K562 (cell line): ENCODE data around the gene MAD1L1. TPM values are rescaled to one million over a fixed set of nuclear protein-coding genes. Genes with fewer than 3 reads are reported as not detected.
A peak's percentile ranks its signal among the peaks of the same experiment; 100 is the strongest.

Experiments
- ATAC-seq: fragments of 200-7000 bp; cut with Tn5 transposase; 3 replicates; pipeline ENCODE4 v1.9.1; 2020; ENCODE audit warnings: moderate library complexity
- BruUV-seq: library from RNA; stranded (reverse); fragments of 400-500 nt; replicated peaks from 2 replicates; lab custom pipeline; 2021; lab: Mats Ljungman, UMichigan
- CTCF ChIA-PET: fragments of 300-600 bp; formaldehyde crosslinking; extraction: SDS; loops from one replicate; lab custom pipeline; 2021; ENCODE audit warnings: low intra/inter-chr PET ratio; lab: Yijun Ruan, JAX
- POLR2A ChIA-PET: fragments of 300-600, 350-650 bp; sonication (Branson Sonifier 250); formaldehyde crosslinking; extraction: SDS; loops from one replicate; lab custom pipeline; 2021; ENCODE audit warnings: antibody characterized with exemption, inconsistent platforms; lab: Yijun Ruan, JAX
- DNase-seq, 4 experiments: peaks; one replicate each; pipeline versions ENCODE4 v3.0.0 to v3.0.0-alpha.2; 2011 to 2018; ENCODE audit warnings: low spot score in 3 of 4, mixed read lengths in 3 of 4; ENCODE audit errors: extremely low read depth in 1 of 4
- FAIRE-seq: peaks from 2 replicates; lab custom pipeline; 2011; peaks lifted over from hg19 to GRCh38; lab: Jason Lieb, UNC
- H2AFZ ChIP-seq: 2 replicates; pipeline ENCODE4 v1.6.0; 2011; ENCODE audit warnings: low read depth, low read length, control low read depth, inconsistent platforms
- H3K27ac ChIP-seq: fragments of 200-600 bp; 3 replicates; pipeline ENCODE4 v1.8.0; 2011; ENCODE audit warnings: low read depth, mild to moderate bottlenecking, control low read depth, inconsistent platforms, low read length, moderate library complexity, mixed read lengths; ENCODE audit errors: extremely low read depth
- H3K27me3 ChIP-seq, 2 experiments: fragments of 300-600 bp in 1 of 2; 2 replicates in 1 of 2; 3 replicates in 1 of 2; pipeline versions ENCODE4 v1.6.0 to v1.8.0; 2011; ENCODE audit warnings: inconsistent platforms in 2 of 2, low read length in 2 of 2, mild to moderate bottlenecking in 1 of 2, mixed read lengths in 1 of 2, moderate library complexity in 1 of 2; ENCODE audit not compliant: control insufficient read depth in 2 of 2, insufficient read depth in 2 of 2
- H3K36me3 ChIP-seq: fragments of 300-600 bp; 3 replicates; pipeline ENCODE4 v1.8.0; 2011; ENCODE audit warnings: mild to moderate bottlenecking, low read length, inconsistent platforms; ENCODE audit not compliant: control insufficient read depth, insufficient read depth
- H3K4me1 ChIP-seq, 2 experiments: fragments of 200-600 bp in 1 of 2; replicated peaks in 1 of 2; 2 replicates in 1 of 2; 3 replicates in 1 of 2; pipeline versions ENCODE4 v1.5.1 to v1.8.0; 2011; ENCODE audit warnings: inconsistent platforms in 2 of 2, low read length in 2 of 2, mild to moderate bottlenecking in 1 of 2, mixed read lengths in 1 of 2, moderate library complexity in 1 of 2; ENCODE audit not compliant: control insufficient read depth in 2 of 2, insufficient read depth in 2 of 2
- H3K4me2 ChIP-seq: 2 replicates; pipeline ENCODE4 v1.6.1; 2011; ENCODE audit warnings: low read length, control low read depth, inconsistent platforms, mixed read lengths; ENCODE audit not compliant: insufficient read depth
- H3K4me3 ChIP-seq: fragments of 200-600 bp; sonication (generic), shearing (Covaris generic); 2 replicates; pipeline ENCODE4 v1.5.1; 2016; ENCODE audit warnings: control low read depth, inconsistent platforms
- H3K79me2 ChIP-seq: fragments of 200-600 bp; 3 replicates; pipeline ENCODE4 v1.8.0; 2011; ENCODE audit warnings: low read length, inconsistent platforms; ENCODE audit not compliant: control insufficient read depth, insufficient read depth
- H3K9ac ChIP-seq, 2 experiments: 2 replicates each; pipeline versions ENCODE4 v1.6.0 to v1.6.1; 2011; ENCODE audit warnings: low read depth in 2 of 2, low read length in 2 of 2, control low read depth in 1 of 2, inconsistent platforms in 1 of 2, mild to moderate bottlenecking in 1 of 2, mixed read lengths in 1 of 2; ENCODE audit not compliant: insufficient read depth in 1 of 2
- H3K9me1 ChIP-seq: one replicate; pipeline ENCODE4 v1.6.0; 2011; ENCODE audit warnings: inconsistent platforms, mild to moderate bottlenecking, low read length, moderate library complexity; ENCODE audit not compliant: control insufficient read depth, insufficient read depth
- H3K9me3 ChIP-seq: replicated peaks from 2 replicates; pipeline ENCODE4 v1.5.1; 2011; ENCODE audit warnings: low read depth, low read length, inconsistent platforms; ENCODE audit not compliant: control insufficient read depth, insufficient read depth
- H4K20me1 ChIP-seq: replicated peaks from 2 replicates; pipeline ENCODE4 v1.6.1; 2011; ENCODE audit warnings: low read length, inconsistent platforms, mixed read lengths; ENCODE audit not compliant: control insufficient read depth, insufficient read depth
- CGGBP1 ChIP-seq: fragments of 250-450 bp; sonication (Bioruptor Pico); IDR thresholded peaks from 2 replicates; pipeline ENCODE4 v1.9.0; 2021; ENCODE audit warnings: mild to moderate bottlenecking
- CREBBP ChIP-seq: IDR thresholded peaks from one replicate; pipeline ENCODE4 v1.6.1; 2012; ENCODE audit warnings: low read depth, mild to moderate bottlenecking, control low read depth, inconsistent platforms, low read length
- DDX20 ChIP-seq: fragments of 450-650 bp; IDR thresholded peaks from 2 replicates; pipeline ENCODE4 v1.6.1; 2016; ENCODE audit warnings: missing genetic modification characterization, low read depth, mild to moderate bottlenecking, missing compliant biosample characterization, moderate library complexity
- EP300 ChIP-seq: IDR thresholded peaks from 2 replicates; pipeline ENCODE4 v1.6.1; 2012; ENCODE audit warnings: low read length, improper control_type of control experiment
- GTF2E2 ChIP-seq: fragments of 200-800 bp; sonication (Bioruptor generic); IDR thresholded peaks from 2 replicates; pipeline ENCODE4 v1.6.1; 2016; ENCODE audit warnings: missing genetic modification characterization, missing compliant biosample characterization
- GTF3C2 ChIP-seq: IDR thresholded peaks from 3 replicates; pipeline ENCODE4 v1.6.1; 2011; ENCODE audit warnings: borderline replicate concordance, mild to moderate bottlenecking, moderate library complexity; ENCODE audit not compliant: insufficient read length; ENCODE audit errors: extremely low read depth
- NUFIP1 ChIP-seq: fragments of 450-650 bp; IDR thresholded peaks from 2 replicates; pipeline ENCODE4 v1.6.1; 2018; ENCODE audit not compliant: partially characterized antibody
- PATZ1 ChIP-seq: fragments of 250-450 bp; sonication (Bioruptor Pico); IDR thresholded peaks from 2 replicates; pipeline ENCODE4 v1.5.0; 2020; ENCODE audit warnings: mild to moderate bottlenecking, borderline replicate concordance
- PPARD ChIP-seq: fragments of 250-450 bp; sonication (Bioruptor Pico); IDR thresholded peaks from 2 replicates; pipeline ENCODE4 v1.8.0; 2022; ENCODE audit warnings: inconsistent platforms, mild to moderate bottlenecking, moderate library complexity
- SRSF3 ChIP-seq: fragments of 200-400 bp; formaldehyde crosslinking; IDR thresholded peaks from 2 replicates; pipeline ENCODE4 v1.6.1; 2016; ENCODE audit warnings: mild to moderate bottlenecking, low read length, moderate library complexity; ENCODE audit not compliant: insufficient read depth
- ZFP1 ChIP-seq: fragments of 450-650 bp; formaldehyde crosslinking; IDR thresholded peaks from 2 replicates; pipeline ENCODE4 v1.4.0; 2020; ENCODE audit warnings: mild to moderate bottlenecking, mixed read lengths
- ZKSCAN3 ChIP-seq: fragments of 250-450 bp; sonication (Bioruptor Pico); IDR thresholded peaks from 2 replicates; pipeline ENCODE4 v1.4.0; 2020
- ZSCAN32 ChIP-seq: fragments of 450-650 bp; formaldehyde crosslinking; IDR thresholded peaks from 2 replicates; pipeline ENCODE4 v1.4.0; 2020; ENCODE audit warnings: mild to moderate bottlenecking, moderate library complexity
- WGBS: fragments of 100-300 bp; shearing (Covaris generic); methylation state at CpG from one replicate; pipeline ENCODE4 v1.1.6; 2016; ENCODE audit warnings: low coverage, mixed read lengths; ENCODE audit not compliant: insufficient coverage; ENCODE audit errors: missing lambda C conversion rate; 5-methylcytosine and 5-hydroxymethylcytosine counted together
- in situ Hi-C: fragments of 300-500 bp; cut with MboI; formaldehyde crosslinking; loops from 4 replicates; pipeline ENCODE4 v1.15.0; 2018; ENCODE audit warnings: inconsistent platforms, mixed read lengths
- intact Hi-C: fragments of 100-400 bp; cut with micrococcal nuclease; formaldehyde crosslinking; loops from 2 replicates; pipeline ENCODE4 v1.14.2; 2022
- polyA plus RNA-seq, 8 experiments: library from polyadenylated mRNA; depleted of rRNA in 4 of 8; stranded (reverse) in 5 of 8; unstranded in 3 of 8; fragments of >200 nt; fragmentation: Nextera tagmentation in 2 of 8; fragmentation: Illumina TruSeq in 1 of 8; extraction: Ambion mirVana in 2 of 8; extraction: Trizol in 1 of 8; gene quantifications; 2 replicates each; pipeline versions ENCODE4 v1.2.1 to v1.2.3, GENCODE V29; 2011 to 2014; ENCODE audit warnings: inconsistent platforms in 1 of 8, missing spikeins in 1 of 8
- total RNA-seq, 7 experiments: library from RNA; depleted of rRNA in 6 of 7; stranded (reverse); fragments of >200 nt in 6 of 7; fragmentation: Illumina TruSeq in 2 of 7; extraction: Trizol in 2 of 7; gene quantifications; 2 replicates each; pipeline versions ENCODE4 v1.2.1 to v1.2.3, GENCODE V29; 2011 to 2021; ENCODE audit warnings: low replicate concordance in 1 of 7

The MAD1L1 gene
- total and polyA plus RNA-seq, 9 of the 15 experiments (the other 6 are each of a cell fraction or from before 2014, with no cell fraction given): 1.7 to 89.7 (median 18.0) TPM

GRCh38 chr7:1867370-1868260 is 365.1 kb downstream of the MAD1L1 start:
- DNase-seq: no peak
- Histone ChIP-seq H3K79me2 (no peaks in the 10 kb centered on the region), H4K20me1 (no peaks in the 10 kb centered on the region), H3K4me2 (no peak overlapping the region), H3K27ac (no peak overlapping the region), H3K9ac (peak overlapping the region in 1 of 2 experiments; percentile 76; a peak in 2 of 4 replicates), H3K4me3 (no peak overlapping the region), H3K4me1 (peaks cover 2 to 81% of the 10 kb centered on the region in 2 experiments; a peak in 4 of 5 replicates), H3K9me3 (no peaks in the 10 kb centered on the region), H3K36me3 (peaks cover 3% of the 10 kb centered on the region; the same call in 1 of the 3 replicates), H3K9me1 (no peaks in the 10 kb centered on the region), H2AFZ (no peak overlapping the region), H3K27me3 (no peaks in the 10 kb centered on the region)
- ATAC-seq: no peak
- intact Hi-C loops (no loop called here), in situ Hi-C loops (no loop called here)
- BruUV-seq: no TSS peak
- ChIA-PET POLR2A (interaction anchor here (0.6 to 1.1 kb wide), 3 partner anchors 13 to 52 kb away, joined by 3 to 4 read pairs (median 3); no protein-coding TSS in a partner anchor), CTCF (no interaction called here)
- no peak for FAIRE-seq
- 86% methylated on average over 29 of the region's 29 CpGs for WGBS
- TF ChIP-seq NUFIP1 (no peak), GTF2E2 (tag) (no peak), ZKSCAN3 (CRISPR knock-in tag) (no peak), DDX20 (tag) (no peak), ZSCAN32 (no peak), EP300 (no peak), ZFP1 (no peak), PPARD (CRISPR knock-in tag) (no peak), GTF3C2 (no peak), SRSF3 (no peak), PATZ1 (no peak), CGGBP1 (CRISPR knock-in tag) (no peak), CREBBP (no peak)
